CD8-positive, alpha-beta memory T cell (primary cell): Measurements from ENCODE around the gene DYNLL1. TPM values are rescaled to one million over a fixed set of nuclear protein-coding genes. Genes with fewer than 3 reads are reported as not detected.

Experiments
- CTCF ChIA-PET: fragments of 350-600 bp; sonication (Branson Sonifier 250); formaldehyde crosslinking; loops from one replicate; lab custom pipeline; 2021; ENCODE audit warnings: antibody characterized with exemption; lab: Charles Lee
- POLR2A ChIA-PET: fragments of 350-600 bp; sonication (Branson Sonifier 250); formaldehyde crosslinking; loops from one replicate; lab custom pipeline; 2021; ENCODE audit warnings: antibody characterized with exemption; lab: Charles Lee
- DNase-seq, 5 donors: peaks; one replicate each; pipeline versions ENCODE4 v3.0.0 to v3.0.0-alpha.2; 2020 to 2022; ENCODE audit warnings: mixed read lengths in 1 of 5
- H3K27ac ChIP-seq: one replicate; pipeline ENCODE4 v1.7.0; 2013; ENCODE audit warnings: low read depth, mild to moderate bottlenecking, low read length, moderate library complexity
- H3K27me3 ChIP-seq: 2 replicates; pipeline ENCODE4 v1.7.0; 2013; ENCODE audit warnings: low read length, mild to moderate bottlenecking; ENCODE audit not compliant: insufficient read depth, poor library complexity, severe bottlenecking
- H3K36me3 ChIP-seq: 2 replicates; pipeline ENCODE4 v1.7.0; 2013; ENCODE audit warnings: mild to moderate bottlenecking, low read length, moderate library complexity; ENCODE audit not compliant: insufficient read depth
- H3K4me1 ChIP-seq: 2 replicates; pipeline ENCODE4 v1.7.0; 2013; ENCODE audit warnings: mild to moderate bottlenecking, low read length, moderate library complexity; ENCODE audit not compliant: insufficient read depth
- H3K4me3 ChIP-seq: 2 replicates; pipeline ENCODE4 v1.7.0; 2013; ENCODE audit warnings: mild to moderate bottlenecking, low read length
- H3K9me3 ChIP-seq: 2 replicates; pipeline ENCODE4 v1.7.0; 2013; ENCODE audit warnings: mild to moderate bottlenecking, low read length
- H3K27ac Mint-ChIP-seq, 8 donors: one replicate each; pipeline ENCODE4 v1.8.0; 2020 to 2021; ENCODE audit warnings: mixed read lengths in 8 of 8, mild to moderate bottlenecking in 6 of 8, inconsistent platforms in 3 of 8, moderate library complexity in 3 of 8
- H3K27me3 Mint-ChIP-seq, 2 donors: one replicate each; pipeline ENCODE4 v1.8.0; 2020 to 2021; ENCODE audit warnings: mixed read lengths in 2 of 2, mild to moderate bottlenecking in 1 of 2, moderate library complexity in 1 of 2
- H3K36me3 Mint-ChIP-seq, 3 donors: one replicate each; pipeline ENCODE4 v1.8.0; 2020 to 2021; ENCODE audit warnings: mixed read lengths in 3 of 3, inconsistent platforms in 1 of 3, mild to moderate bottlenecking in 1 of 3
- H3K4me1 Mint-ChIP-seq, 3 donors: one replicate each; pipeline ENCODE4 v1.8.0; 2020 to 2021; ENCODE audit warnings: mixed read lengths in 3 of 3, inconsistent platforms in 1 of 3, mild to moderate bottlenecking in 1 of 3
- H3K4me3 Mint-ChIP-seq, 7 donors: one replicate each; pipeline ENCODE4 v1.8.0; 2020 to 2021; ENCODE audit warnings: mixed read lengths in 7 of 7, mild to moderate bottlenecking in 6 of 7, moderate library complexity in 4 of 7, inconsistent platforms in 2 of 7
- H3K9me3 Mint-ChIP-seq, 5 donors: one replicate each; pipeline ENCODE4 v1.8.0; 2020 to 2022; ENCODE audit warnings: mixed read lengths in 5 of 5, mild to moderate bottlenecking in 3 of 5, moderate library complexity in 2 of 5, inconsistent platforms in 1 of 5
- polyA plus RNA-seq: library from polyadenylated mRNA; unstranded; fragments of 300-500 nt; fragmentation: Illumina TruSeq; gene quantifications from one replicate; pipeline ENCODE4 v1.2.3, GENCODE V29; 2021
- total RNA-seq, 2 experiments: library from RNA; stranded (reverse); gene quantifications; one replicate each; pipeline ENCODE4 v1.2.3, GENCODE V29; 2021

DYNLL1 gene
- total and polyA plus RNA-seq, 3 experiments from 2014 or later, result 288 to 304 (median 296) TPM

DNA sequence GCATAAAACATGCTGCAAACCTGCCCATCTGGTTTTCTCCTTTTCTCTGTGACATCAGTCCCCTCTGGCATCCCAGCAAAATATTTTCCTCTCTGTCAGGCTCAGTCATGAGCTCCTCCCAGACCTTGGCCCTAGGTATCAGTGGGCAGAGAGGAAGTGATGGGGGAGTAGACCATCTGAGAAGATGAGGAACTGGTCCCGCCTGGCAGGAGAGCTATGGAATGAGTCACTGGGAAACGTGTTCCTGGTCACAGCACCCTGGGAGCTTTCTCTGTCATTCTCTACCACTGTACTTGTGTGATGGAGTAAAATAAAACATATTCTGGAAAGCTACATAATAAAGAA, 21.3 kb upstream of the DYNLL1 start:
- POLR2A ChIA-PET, result interaction anchor here (0.6 kb wide), 1 partner anchor 565 kb away, joined by 4 read pairs; no protein-coding TSS in a partner anchor
- H3K9me3 ChIP-seq, result no peaks in the 10 kb centered on the region
- DNase-seq, result no peak
- Mint-ChIP-seq H3K27ac (peak overlapping the region in 1 of 8 donors; percentile 0), H3K9me3 (no peaks in the 10 kb centered on the region), H3K27me3 (no peaks in the 10 kb centered on the region), H3K4me3 (no peak overlapping the region), H3K36me3 (peaks cover 0 to 3% (median 0%) of the 10 kb centered on the region in 3 donors), H3K4me1 (peaks cover 24 to 36% (median 24%) of the 10 kb centered on the region in 3 donors)
- no peak overlapping the region for H3K4me3 ChIP-seq
- no peaks in the 10 kb centered on the region for H3K27me3 ChIP-seq
- H3K27ac ChIP-seq, result no peak overlapping the region
- peaks cover 18% of the 10 kb centered on the region for H3K4me1 ChIP-seq
- CTCF ChIA-PET, result interaction anchor here (0.9 to 1.6 kb wide), 3 partner anchors 22 to 35 kb away, joined by 3 to 5 read pairs (median 4); no protein-coding TSS in a partner anchor
- H3K36me3 ChIP-seq, result no peaks in the 10 kb centered on the region

DNA sequence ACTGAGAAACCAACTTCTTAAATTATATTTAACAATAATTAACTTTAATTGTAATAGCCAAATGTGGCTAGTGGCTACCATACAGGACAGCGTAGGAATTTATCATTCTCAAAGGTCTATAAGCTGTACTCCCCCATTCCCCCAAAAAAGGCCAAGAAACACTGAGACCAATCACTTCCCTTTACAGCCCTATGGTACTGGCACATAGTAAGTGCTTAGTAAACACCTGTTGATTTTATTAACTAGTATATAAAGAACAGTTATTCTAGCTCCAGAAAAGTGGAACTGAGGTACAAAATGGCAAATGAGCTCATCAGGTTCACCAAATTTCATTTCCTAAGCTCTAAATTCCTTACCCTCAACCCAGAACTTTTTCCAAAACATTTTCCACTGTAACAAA, 20.3 kb upstream of the DYNLL1 start:
- Histone ChIP-seq H3K4me3 (no peak overlapping the region), H3K36me3 (no peaks in the 10 kb centered on the region), H3K4me1 (peaks cover 23% of the 10 kb centered on the region), H3K27ac (no peak overlapping the region), H3K27me3 (no peaks in the 10 kb centered on the region), H3K9me3 (no peaks in the 10 kb centered on the region)
- H3K36me3 Mint-ChIP-seq, result no peaks in the 10 kb centered on the region
- no peaks in the 10 kb centered on the region for H3K27me3 Mint-ChIP-seq
- H3K27ac Mint-ChIP-seq, result no peak overlapping the region
- H3K9me3 Mint-ChIP-seq, result no peaks in the 10 kb centered on the region
- H3K4me1 Mint-ChIP-seq, result peaks cover 29 to 39% (median 29%) of the 10 kb centered on the region in 3 donors
- DNase-seq, result no peak
- ChIA-PET POLR2A (no interaction called here), CTCF (interaction anchor here (0.9 to 1.6 kb wide), 3 partner anchors 21 to 46 kb away, joined by 3 to 5 read pairs (median 3); no protein-coding TSS in a partner anchor)
- no peak overlapping the region for H3K4me3 Mint-ChIP-seq

DNA sequence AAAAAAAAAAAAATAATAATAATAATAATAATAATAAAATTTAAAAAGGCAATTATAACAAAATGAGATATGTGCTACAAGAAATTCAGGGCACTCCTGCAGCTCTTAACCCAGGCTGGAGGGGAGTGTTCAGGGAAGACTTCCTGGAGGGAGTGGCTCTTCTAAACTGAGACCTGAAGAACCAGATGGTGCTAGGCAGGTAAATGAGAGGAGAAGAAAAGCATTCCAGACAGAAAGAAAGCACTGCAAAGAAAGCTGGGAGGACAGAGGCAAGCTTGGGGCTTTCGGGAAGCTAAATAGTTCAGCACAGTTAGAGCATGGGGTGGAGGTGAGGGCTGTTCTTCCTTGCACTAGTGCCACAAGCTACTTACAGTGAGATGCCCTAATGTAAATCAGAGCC, 16.5 kb upstream of the DYNLL1 start:
- no peaks in the 10 kb centered on the region for H3K9me3 Mint-ChIP-seq
- POLR2A ChIA-PET, result no interaction called here
- Histone ChIP-seq H3K4me3 (no peak overlapping the region), H3K27me3 (no peaks in the 10 kb centered on the region), H3K36me3 (no peaks in the 10 kb centered on the region), H3K4me1 (peaks cover 25% of the 10 kb centered on the region), H3K9me3 (no peaks in the 10 kb centered on the region), H3K27ac (no peak overlapping the region)
- peaks cover 0 to 3% (median 0%) of the 10 kb centered on the region in 3 donors for H3K36me3 Mint-ChIP-seq
- no peak for DNase-seq
- peak overlapping the region in 4 of 7 donors; percentile 55 to 83 (median 66) for H3K4me3 Mint-ChIP-seq
- H3K4me1 Mint-ChIP-seq, result peaks cover 33 to 42% (median 37%) of the 10 kb centered on the region in 3 donors
- peak overlapping the region in 7 of 8 donors; percentile 12 to 94 (median 74) for H3K27ac Mint-ChIP-seq
- CTCF ChIA-PET, result interaction anchor here (0.6 to 1.2 kb wide), 4 partner anchors 10 to 72 kb away, joined by 3 to 4 read pairs (median 3); no protein-coding TSS in a partner anchor
- H3K27me3 Mint-ChIP-seq, result no peaks in the 10 kb centered on the region

DNA sequence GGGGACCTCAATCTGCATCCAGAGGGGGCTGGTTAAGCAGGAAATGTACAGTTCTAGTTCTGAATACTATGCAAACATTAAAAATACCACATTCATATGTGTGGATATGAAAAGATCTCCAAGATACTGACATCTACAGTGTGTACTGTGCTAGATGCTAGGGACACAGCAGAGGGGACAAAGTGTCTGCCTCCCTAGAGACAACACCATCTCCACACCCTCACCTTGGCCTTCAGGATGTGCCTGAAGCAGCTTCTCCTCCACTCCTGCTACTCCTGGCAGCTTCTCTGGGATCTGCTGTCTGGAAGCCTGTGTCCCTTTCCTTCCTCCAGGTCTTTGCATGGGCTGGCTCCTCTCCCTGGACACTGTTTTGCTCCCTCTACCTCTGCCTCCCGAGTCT, 15.7 kb upstream of the DYNLL1 start:
- Mint-ChIP-seq H3K4me3 (peak overlapping the region in 4 of 7 donors; percentile 26 to 83 (median 74)), H3K27me3 (no peaks in the 10 kb centered on the region), H3K9me3 (no peaks in the 10 kb centered on the region), H3K27ac (peak overlapping the region; percentile 20 to 98 (median 86)), H3K4me1 (peaks cover 33 to 39% (median 37%) of the 10 kb centered on the region in 3 donors), H3K36me3 (peaks cover 0 to 3% (median 0%) of the 10 kb centered on the region in 3 donors)
- H3K4me1 ChIP-seq, result peaks cover 25% of the 10 kb centered on the region
- H3K36me3 ChIP-seq, result no peaks in the 10 kb centered on the region
- CTCF ChIA-PET, result interaction anchor here (1.4 to 2.3 kb wide), 2 partner anchors 10 to 11 kb away, joined by 3 to 7 read pairs; partner anchors contain the start of gene SRSF9
- no peaks in the 10 kb centered on the region for H3K9me3 ChIP-seq
- no peak for DNase-seq
- peak overlapping the region; percentile 3 for H3K27ac ChIP-seq
- H3K4me3 ChIP-seq, result no peak overlapping the region
- no peaks in the 10 kb centered on the region for H3K27me3 ChIP-seq
- POLR2A ChIA-PET, result no interaction called here

DNA sequence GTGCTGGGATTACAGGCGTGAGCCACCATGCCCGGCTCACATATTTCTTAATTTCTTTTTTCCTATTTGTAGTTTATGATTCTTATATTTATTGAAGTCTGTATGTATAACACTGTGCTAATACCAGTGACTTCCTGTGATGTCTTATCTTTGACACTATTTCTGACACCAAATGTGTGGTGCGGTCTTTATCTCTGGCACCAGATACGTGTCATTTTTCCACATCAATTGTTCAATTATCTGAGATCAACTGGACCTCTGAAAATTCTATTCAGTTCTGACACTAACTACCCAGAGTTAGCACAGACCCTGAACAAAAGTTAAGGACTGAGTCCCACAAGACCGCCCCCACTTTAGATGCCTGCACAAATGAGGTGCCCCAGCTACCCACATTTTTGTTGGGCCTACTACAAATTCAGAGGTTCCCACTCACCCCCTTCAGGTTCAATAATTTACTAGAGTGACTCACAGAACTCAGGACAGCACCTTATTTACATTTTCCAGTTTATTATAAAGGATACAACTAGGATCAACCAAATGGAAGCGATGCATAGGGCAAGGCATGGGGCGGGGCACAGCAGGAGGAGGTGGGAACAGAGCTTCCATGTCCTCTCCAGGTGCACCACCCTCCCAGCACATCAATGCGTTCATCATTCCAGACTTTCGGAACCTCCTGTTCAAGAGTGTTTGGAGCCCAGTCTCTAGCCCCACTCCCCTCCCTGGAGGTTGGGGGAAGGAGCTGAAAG, 14.7 kb upstream of the DYNLL1 start:
- peaks cover 25% of the 10 kb centered on the region for H3K4me1 ChIP-seq
- H3K9me3 ChIP-seq, result no peaks in the 10 kb centered on the region
- ChIA-PET CTCF (interaction anchor here (1.4 to 2.3 kb wide), 2 partner anchors 10 to 11 kb away, joined by 3 to 7 read pairs; partner anchors contain the start of gene SRSF9), POLR2A (no interaction called here)
- Mint-ChIP-seq H3K4me3 (peak overlapping the region; percentile 34 to 90 (median 81)), H3K9me3 (no peaks in the 10 kb centered on the region), H3K27me3 (no peaks in the 10 kb centered on the region), H3K36me3 (peaks cover 0 to 3% (median 0%) of the 10 kb centered on the region in 3 donors), H3K4me1 (peaks cover 30 to 39% (median 37%) of the 10 kb centered on the region in 3 donors), H3K27ac (peak overlapping the region; percentile 65 to 98 (median 89))
- H3K27me3 ChIP-seq, result no peaks in the 10 kb centered on the region
- no peak overlapping the region for H3K4me3 ChIP-seq
- DNase-seq, result peak in 3 of 5 donors; percentile 17 to 67 (median 53)
- H3K36me3 ChIP-seq, result no peaks in the 10 kb centered on the region
- H3K27ac ChIP-seq, result peak overlapping the region; percentile 14

DNA sequence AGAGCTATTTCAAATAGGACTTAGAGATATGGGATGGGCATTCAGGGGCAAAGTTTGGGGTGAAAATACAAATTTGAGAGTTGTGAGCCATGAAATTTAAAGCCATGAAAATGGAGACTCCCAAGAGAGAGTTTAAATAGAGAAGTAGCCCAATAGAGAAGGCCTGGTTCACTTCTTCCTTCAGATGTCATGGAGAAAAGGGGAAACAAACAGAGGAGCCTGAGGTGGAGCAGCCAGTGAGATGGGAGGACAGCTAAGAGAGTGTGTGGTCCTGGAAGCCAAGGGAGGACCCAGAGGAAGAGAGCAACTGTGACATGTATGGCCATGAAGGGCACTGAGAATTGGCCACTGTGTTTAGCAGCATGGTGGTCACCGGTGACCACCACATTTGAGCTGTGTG, 12.3 kb upstream of the DYNLL1 start:
- POLR2A ChIA-PET, result interaction anchor here (0.6 kb wide), 1 partner anchor 28 kb away, joined by 4 read pairs; no protein-coding TSS in a partner anchor
- Mint-ChIP-seq H3K27ac (peak overlapping the region in 3 of 8 donors; percentile 7 to 44 (median 13)), H3K27me3 (no peaks in the 10 kb centered on the region)

DNA sequence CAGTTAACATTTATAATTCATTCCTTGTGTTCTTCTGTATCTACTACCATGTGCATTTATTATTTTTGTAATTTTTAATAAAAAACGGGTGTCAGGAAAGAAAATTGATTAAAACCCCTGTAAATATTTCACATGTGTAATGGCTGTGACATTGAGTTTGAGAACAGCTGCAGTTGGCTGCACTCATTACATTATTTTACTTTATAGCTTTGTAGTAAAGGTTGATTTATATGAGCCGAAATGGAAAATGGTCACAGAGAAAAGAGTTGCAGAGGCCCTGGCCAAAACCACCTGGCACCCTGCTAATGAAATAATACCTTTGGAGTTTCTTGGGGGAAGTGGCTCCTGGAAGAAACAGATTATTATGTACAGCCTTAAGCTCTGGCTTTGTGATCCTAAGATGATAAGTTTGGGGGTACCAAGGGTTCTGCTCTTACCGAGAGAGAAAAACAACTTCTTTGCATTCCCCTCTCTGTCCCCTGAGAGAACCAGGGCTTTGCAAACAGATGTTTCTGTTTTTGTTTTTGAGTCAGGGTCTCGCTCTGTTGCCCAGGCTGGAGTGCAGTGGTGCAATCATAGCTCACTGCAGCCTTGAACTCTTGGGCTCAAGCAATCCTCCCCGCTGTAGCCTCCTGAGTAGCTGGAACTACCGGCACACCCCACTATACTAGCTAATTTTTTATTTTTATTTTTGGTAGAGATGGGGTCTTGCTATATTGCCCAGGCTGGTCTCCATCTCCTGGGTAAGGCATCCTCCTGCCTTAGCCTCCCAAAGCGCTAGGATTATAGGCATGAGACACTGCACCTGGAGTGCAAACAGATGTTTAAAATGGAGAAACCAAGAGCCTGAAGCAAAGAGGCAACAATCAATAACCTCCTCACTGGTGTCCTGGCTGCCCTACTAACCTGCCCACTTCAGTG, 9.7 kb upstream of the DYNLL1 start:
- no peak overlapping the region for H3K27ac ChIP-seq
- H3K9me3 ChIP-seq, result no peaks in the 10 kb centered on the region
- Mint-ChIP-seq H3K9me3 (no peaks in the 10 kb centered on the region), H3K27ac (no peak overlapping the region), H3K4me3 (no peak overlapping the region), H3K27me3 (no peaks in the 10 kb centered on the region), H3K36me3 (peaks cover 0 to 4% (median 1%) of the 10 kb centered on the region in 3 donors), H3K4me1 (peaks cover 9 to 22% (median 18%) of the 10 kb centered on the region in 3 donors)
- H3K27me3 ChIP-seq, result no peaks in the 10 kb centered on the region
- ChIA-PET POLR2A (interaction anchor here (0.8 kb wide), 1 partner anchor 43 kb away, joined by 4 read pairs; the partner anchor contains the start of gene COQ5), CTCF (interaction anchor here (1.0 to 2.3 kb wide), 2 partner anchors 16 to 38 kb away, joined by 3 to 5 read pairs; partner anchors contain the start of gene SRSF9)
- DNase-seq, result no peak
- peaks cover 8% of the 10 kb centered on the region for H3K4me1 ChIP-seq
- H3K4me3 ChIP-seq, result no peak overlapping the region
- no peaks in the 10 kb centered on the region for H3K36me3 ChIP-seq

More for the DNA sequence above, 12.3 kb upstream of the DYNLL1 start:
- CTCF ChIA-PET, result interaction anchor here (0.9 to 1.6 kb wide), 2 partner anchors 11 to 45 kb away, joined by 3 read pairs; partner anchors contain the start of gene COQ5
- Histone ChIP-seq H3K9me3 (no peaks in the 10 kb centered on the region), H3K27me3 (no peaks in the 10 kb centered on the region), H3K4me3 (no peak overlapping the region), H3K27ac (no peak overlapping the region), H3K4me1 (peaks cover 25% of the 10 kb centered on the region), H3K36me3 (no peaks in the 10 kb centered on the region)
- no peak for DNase-seq
- H3K4me3 Mint-ChIP-seq, result no peak overlapping the region
- peaks cover 0 to 3% (median 0%) of the 10 kb centered on the region in 3 donors for H3K36me3 Mint-ChIP-seq
- no peaks in the 10 kb centered on the region for H3K9me3 Mint-ChIP-seq
- peaks cover 28 to 41% (median 37%) of the 10 kb centered on the region in 3 donors for H3K4me1 Mint-ChIP-seq
